Stimulated activated CD4-positive, alpha-beta T cell treated with anti-CD3 and anti-CD28 coated beads, Interleukin-15, amount 100 ng/mL, for 1 hour (primary cell): ENCODE measurements around the gene NUP205.
"Not testable (repeated sequence)": the region's sequence is repeated elsewhere in the genome, so short reads cannot be mapped to it uniquely, and the experiment has no call there.

ENCODE experiments used
- DNase-seq, 2 donors: peaks; one replicate each; pipeline ENCODE4 v3.0.0-alpha.2; 2020; ENCODE audit warnings: low read depth in 1 of 2, low spot score in 1 of 2

NUP205 gene

DNA sequence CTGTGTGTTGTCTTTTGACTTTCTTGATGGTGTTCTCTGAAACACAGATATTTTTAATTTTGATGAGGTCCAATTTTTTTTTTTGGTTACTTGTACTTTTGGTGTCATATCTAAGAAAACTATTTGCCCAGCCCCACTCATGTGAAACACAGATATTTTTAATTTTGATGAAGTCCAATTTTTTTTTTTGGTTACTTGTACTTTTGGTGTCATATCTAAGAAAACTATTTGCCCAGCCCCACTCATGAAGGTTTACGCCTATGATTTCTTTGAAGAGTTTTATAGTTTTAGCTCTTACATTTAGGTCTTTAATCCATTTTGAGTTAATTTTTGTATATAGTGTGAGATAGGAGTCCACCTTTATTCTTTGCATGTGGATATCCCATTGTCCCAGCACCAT lies 109.9 kb downstream of the NUP205 start:
- DNase-seq, result not testable (repeated sequence)

DNA sequence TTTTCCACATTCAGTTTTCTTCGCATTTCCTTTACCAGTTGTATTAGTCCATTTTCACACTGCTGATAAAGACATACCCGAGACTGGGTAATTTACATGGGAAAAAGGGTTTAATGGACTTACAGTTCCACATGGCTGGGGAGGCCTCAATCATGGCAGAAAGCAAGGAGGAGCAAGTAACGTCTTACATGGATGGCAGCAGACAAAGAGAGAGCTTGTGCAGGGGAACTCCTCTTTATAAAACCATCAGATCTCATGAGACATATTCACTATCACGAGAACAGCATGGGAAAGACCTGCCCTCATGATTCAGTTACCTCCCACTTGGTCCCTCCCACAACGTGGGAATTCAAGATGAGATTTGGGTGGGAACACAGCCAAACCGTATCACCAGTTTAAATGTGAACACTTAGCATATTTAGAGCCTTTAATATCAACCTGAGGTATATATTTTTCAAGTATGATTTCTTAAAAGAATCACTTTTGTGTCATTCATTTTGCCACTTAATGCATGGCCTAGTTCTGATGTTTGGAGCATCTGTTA lies 111.2 kb downstream of the NUP205 start:
- DNase-seq, result not testable (repeated sequence)

DNA sequence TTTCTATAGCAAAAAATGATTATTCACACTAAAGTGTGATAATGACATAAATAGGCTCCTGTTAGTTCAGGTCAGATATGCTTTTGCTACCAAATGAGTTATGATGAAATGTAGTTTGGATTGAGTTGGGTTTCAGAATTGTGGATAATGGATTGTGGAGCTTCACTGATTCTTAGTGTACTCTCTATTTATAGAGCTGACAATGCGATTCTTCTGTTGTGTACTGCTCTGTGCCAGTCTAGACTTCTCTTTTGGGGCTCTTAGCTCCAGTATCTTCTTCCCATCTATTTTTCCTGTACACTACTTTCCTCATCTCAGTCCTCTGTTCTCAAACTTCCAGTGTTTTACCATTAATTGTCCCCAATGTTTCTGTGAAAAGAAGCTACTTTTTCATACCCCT lies 112.1 kb downstream of the NUP205 start:
- no peak for DNase-seq

DNA sequence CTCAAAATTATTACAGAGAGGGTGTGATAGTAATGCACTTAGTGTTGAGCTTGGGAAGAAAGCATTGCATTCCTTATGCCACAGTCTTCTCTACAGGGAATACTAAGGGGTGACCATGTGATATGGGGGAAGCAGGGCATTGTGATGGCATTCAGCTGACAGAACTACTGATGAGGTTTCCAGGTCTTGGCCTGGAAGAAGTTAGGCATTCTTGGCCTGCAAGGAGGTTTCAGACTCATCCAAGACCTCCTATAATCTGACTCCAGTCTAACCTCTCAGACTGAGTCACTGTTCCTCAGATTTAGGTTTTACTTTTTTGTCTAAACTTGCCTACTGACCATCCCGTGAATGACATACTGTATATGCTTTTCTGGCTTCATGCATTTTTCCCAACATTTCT lies 112.5 kb downstream of the NUP205 start:
- no peak for DNase-seq

DNA sequence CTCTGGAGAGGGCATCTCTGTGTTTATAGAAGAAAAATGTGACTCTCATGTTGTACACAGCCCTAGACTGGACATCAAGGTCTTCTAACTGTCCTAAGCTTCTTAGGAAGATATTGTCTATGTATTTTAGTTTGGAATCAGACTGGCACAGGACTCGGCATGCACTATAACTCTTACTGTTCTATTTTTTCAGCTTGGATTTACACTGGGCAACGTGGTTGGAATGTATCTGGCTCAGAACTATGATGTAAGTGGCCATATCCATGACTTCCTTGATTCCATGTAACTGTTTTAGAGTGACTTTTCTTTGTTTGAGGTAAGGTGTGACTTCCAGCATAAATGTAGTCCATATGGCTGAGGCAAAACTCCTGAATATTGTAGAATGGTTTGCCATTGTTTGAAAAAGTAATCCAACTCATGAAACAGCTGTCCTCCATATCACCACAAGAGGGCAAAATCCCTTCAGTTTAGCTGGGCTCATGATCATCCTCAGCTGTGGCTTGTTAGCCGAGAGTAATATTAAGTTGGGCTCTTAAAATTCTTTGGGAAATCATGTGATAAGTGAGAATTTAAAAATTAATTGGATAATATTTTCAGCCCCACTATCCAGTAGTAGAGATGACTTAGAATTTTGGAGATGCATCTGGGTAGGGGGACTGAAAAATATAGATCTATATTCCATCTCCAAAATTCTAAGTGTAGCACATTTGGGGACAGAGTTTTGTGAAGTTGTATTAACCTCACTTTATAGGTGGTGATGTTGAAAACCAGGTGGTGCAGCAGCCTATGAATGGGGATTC lies 115.0 kb downstream of the NUP205 start:
- no peak for DNase-seq

DNA sequence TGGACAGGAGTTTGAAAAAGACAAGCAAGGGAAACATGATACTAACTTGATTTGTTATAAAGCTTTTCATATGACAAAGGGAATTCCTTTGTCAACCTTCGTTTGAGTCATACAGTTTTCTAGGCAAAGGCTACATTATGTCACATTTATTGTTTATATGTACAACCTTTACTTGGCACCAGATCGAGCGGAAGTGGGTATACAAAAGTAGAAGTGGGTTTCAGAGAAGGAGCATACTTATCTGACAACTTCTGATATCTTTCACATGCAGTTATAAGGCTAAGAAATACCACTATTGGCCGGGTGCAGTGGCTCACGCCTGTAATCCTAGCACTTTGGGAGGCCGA lies 115.6 kb downstream of the NUP205 start:
- DNase-seq, result no peak

DNA sequence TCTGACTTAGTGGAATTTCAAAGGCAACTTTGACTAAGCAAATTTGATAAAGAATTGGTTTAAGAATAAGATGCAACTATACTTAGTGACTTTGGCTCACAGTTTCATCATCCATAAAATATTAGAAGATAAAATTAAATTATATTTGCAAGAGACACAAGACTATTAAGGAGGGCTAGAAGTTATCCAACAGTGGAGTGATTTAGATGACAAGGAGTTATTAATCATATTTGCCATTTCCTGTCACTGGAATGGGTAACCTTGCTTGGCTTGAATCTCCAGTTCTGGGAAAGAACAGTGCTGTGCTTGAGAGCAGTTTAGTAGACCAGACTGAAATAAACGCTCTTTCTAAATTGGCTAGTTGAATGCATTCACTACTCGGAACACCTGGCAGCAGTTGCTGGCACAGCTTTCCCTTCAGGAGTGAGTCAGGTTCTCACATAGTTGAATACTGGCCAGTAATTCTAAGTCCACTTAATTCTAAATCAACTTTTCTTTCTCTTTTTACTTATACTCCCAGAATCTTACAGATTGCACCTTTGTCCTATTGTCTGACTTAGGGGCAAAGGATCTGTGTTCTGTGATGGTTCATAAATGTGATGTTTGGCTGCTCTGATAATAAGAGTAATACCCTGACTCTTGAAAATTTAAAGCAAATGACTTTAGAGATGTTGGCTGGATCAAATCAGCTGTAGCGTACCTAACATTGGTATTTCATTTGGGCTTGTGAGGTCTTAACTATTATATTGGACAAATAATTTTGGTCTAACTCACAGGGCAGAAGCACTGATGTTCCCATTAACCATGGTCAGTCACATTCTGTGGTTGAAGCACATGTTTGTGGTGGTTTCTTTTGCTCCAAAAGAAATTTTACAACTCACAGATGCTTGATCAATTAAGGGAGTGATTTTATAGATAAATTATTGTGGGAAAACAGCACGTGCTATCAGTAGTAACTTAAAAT lies 121.2 kb downstream of the NUP205 start:
- DNase-seq, result no peak

DNA sequence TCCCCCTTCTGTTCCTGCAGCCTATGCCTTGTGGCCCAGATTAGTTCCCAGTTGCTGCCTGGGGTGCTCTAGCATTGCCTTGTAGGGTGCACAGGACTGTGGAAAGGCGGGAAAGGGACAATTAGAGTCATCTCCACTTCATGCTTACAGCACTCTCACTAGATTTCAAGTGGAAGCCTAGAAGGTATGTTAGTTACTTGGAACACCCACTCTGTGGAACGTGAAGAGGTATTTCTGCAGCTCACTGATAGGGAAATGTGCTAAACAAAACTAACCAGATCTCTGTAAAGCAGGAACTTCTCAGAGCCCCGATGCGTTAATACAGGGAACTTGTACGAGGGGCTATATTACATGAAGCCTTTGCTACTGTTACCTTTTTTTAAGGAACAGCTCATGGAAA lies 124.0 kb downstream of the NUP205 start:
- no peak for DNase-seq

DNA sequence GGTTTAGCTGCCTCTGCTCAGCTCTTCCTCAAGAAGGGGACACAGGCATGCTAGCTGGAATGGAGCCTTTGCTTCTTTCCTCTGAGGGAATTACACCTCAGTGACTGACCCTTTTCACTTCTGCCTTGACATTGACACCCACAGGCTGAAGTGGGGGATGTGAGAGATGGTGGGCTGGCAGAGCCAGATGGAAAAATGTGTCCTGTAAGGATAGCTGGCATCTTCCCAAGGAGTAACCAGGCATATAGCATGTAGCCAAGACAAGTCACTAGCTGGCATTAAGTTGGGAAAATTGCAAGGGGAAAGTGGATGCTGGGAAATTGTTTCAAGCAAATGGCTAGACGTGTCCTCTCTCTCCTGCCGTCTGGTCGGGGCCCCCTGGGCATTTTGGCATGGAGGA lies 124.5 kb downstream of the NUP205 start:
- DNase-seq, result no peak

DNA sequence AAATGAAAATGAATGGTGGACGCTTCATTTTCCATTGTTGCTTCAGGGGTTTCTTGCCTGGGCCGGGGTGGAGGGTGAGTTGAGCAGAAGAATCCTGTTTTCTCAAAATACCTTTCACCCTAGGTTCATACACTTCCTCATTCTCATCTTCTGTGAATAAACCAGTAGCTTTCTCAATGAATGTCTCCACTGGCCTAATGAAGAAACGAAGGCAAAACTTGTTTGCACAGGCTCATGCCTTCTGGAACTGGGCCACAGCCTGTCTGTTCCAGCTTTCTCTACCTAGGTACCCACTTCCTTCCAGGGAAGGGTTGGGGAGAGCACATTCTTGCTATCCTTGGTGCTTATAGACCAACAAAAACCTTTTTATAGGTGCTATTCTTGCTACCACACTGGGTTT lies 125.9 kb downstream of the NUP205 start:
- no peak for DNase-seq

DNA sequence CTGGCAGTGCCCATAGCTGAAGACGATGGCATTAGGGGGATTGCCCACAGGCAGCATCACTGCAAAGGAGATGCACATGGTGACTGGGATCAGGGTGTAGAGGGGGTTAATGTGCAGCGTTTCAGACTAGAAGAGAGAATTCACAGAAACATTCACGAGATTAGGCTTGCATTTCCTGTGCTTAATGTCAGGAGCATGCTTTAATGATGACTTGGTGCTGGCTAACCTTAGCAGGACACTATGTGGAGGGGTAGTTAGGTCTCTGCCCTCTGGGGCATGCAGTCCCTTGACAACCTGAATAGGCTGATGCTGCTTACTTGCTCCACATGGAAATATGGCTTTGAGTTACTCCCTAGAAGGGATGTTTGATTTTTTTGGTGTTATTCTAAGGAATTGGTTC lies 126.4 kb downstream of the NUP205 start:
- no peak for DNase-seq

DNA sequence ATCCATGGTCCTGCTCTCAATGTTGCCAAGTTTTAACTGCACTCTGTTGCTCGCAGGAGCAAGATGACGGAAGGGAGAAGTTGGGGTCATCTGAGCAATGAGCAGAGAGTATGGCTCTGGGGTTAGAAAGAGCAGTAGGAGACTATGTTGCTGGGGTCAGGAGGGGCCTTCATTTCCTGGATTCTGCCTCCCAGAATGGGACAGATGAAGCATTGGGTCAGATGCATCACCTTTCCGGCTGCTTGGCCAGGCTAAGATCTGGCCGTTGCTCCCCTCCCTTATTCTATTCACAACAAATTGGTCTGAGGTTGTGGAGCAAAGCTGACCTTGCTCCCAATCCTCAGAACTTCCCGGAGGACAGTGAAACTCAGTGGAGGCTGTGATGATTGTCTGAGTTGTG lies 127.0 kb downstream of the NUP205 start:
- no peak for DNase-seq

DNA sequence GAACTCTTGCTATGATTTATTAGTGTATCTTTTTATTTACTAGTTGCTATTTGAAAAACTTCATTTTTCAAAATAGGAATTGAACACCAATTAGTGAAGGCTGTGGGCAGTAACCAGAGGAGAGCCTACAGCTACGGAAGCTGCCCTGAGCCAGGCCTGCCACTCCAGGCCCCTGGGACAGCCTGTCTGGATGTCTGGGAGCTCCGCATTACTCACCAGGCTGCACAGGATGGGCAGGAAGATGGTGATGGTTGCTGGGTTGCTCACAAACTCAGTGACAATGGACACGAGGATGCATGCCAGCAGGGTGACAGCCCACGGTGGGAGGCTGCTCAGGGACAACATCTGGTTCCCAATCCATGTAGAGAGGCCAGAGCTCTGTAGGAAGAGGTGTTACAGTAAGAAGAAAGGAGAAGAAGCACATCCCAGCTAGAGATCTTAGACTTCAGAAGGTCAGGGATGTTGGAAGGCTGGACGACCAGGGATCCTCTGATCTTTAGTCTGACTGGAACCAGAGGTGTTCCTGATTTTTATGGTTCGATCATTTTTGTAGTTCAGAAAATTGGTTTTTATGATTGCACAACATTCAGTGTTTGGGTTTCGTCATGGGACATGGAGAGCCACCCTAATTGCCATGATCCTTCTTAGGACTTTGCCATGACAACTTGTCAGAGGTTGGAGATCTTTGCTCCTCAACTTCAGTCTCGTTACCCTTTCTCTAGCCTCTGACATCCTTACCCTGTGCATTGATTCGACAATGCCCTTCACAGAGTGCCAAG lies 127.8 kb downstream of the NUP205 start:
- no peak for DNase-seq

DNA sequence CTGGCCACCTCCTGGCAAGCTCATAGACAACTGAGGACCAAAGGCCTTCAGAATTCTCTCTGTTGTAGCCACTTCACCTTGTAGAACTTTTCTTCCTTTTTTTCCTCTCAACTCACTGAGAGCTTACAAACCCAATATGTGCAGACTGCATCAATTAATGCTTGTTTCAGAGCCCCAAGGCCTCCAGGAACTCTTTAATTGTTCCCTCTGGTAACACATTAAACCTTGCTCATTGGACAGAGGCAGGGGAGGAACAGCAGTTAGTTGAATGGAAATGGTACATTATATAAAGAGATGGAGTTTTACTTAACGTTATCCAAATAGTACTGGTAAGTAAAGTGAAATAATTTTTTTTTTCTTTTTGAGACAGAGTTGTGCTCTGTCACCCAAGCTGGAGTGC lies 129.7 kb downstream of the NUP205 start:
- DNase-seq, result no peak

DNA sequence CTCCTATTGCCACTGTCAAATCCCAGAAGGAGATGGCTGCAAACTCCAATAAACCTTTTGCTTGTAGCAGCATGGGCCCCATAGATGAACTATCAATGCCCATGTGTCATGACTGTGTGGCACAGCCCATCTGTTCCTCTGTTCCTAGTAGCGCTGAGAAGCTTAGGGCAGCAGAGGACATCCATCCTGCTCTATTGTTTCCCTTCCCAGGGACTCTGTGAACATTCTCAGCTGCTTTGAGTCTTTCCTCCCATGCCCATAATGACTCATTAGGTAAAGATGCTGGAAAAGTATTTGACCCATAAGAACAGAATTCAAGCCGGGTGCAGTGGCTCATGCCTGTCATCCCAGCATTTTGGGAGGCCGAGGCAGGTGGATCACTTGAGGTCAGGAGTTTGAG lies 132.8 kb downstream of the NUP205 start:
- no peak for DNase-seq

DNA sequence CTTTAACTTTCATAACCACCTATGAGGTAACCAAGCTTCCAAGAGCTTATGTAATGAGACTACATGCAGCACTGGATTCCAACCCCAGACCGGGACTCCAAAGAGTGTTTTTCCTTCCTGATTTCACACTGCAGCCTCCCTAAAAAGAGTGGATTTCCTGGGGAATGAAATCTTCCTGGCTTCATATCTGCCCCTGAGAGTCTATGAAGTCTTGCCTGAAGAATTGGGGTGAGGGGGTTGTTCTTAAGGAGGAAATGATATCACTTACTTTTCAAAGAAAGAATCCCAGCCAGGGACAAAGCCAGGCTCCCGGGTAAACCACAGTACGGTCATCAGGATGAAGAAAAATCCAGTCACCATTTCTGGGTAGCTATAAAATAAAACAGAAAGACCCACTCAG lies 134.3 kb downstream of the NUP205 start:
- no peak for DNase-seq

DNA sequence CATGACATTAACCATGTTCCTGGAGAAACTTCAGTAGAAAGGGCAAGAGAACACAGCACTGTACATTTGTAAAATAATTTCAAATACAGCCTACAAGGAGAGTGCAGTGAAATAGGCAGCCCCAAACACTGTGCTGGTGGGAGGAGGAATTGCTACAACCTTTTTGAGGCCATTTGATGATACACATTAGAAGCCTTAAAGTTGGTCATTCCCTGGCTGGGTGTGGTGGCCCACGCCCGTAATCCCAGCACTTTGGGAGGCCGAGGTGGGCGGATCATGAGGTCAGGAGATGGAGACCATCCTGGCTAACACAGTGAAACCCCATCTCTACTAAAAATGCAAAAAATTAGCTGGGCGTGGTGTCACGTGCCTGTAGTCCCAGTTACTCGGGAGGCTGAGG lies 134.9 kb downstream of the NUP205 start:
- not testable (repeated sequence) for DNase-seq

DNA sequence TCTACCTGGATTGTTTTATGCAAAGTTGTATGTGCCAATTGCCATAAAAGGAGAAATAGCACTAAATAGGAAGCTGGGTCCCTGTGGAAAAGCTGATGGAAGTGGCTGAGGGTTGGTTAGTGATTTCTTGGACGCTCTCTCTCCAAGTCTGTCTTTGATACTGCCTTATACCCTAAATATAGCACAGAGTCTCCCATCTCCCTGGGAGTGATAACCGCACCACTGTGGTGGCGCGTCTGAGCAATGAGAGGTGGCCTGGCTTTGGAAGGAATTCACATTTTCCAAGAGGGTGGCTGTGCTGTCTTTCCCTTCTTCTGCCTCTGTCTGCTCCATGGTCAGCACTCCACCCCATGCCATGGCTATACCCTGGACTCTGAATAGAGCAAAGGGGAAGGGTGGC lies 135.8 kb downstream of the NUP205 start:
- DNase-seq, result no peak

DNA sequence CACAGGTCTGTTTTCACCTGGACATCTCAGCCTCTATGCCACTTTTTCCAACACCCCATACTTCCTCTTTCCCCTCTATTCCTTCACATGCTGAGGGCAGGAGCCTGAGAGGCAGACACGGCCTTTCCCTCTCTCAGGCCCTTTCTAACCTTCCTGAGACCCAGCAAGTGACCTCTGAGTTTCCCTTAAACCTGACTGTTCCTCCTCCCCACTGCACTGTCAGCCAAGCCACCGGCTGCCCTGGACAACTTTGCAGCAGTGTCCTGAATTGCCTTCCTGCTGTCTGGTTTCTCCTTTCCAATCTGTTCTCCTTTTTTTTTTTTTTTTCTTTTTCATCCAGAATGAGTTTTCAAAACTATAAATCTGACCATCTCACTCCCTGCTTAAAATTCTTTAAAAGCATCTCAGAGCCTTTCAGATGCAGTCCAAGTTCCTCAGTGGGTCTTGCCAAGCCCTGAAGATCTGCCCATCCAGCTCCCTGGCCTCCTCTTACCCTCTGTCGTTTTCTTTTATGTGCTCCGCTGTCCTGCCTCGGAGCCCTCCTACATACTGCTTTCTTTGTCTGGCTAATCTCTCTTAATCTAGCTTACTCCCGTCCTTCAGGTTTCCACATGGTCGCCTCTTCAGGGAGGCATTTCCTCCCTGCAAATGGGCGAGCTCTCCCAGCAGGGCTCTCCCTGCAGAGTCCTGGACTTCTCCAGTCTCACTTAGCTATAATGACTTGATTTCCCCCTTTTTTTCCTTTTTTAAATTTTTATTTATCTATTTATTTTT lies 139.7 kb downstream of the NUP205 start:
- DNase-seq, result no peak
